Progenitor cell of endocrine pancreas (in vitro differentiated cells): Measurements from ENCODE around the gene RNF13. TPM values are rescaled to one million over a fixed set of nuclear protein-coding genes. Genes with fewer than 3 reads are reported as not detected.

Experiments
- DNase-seq: peaks from one replicate; pipeline ENCODE4 v3.0.0; 2021; ENCODE audit warnings: low spot score; ENCODE audit not compliant: unreplicated experiment
- H3K27ac Mint-ChIP-seq: 2 replicates; pipeline ENCODE4 v1.8.0; 2021; ENCODE audit warnings: mild to moderate bottlenecking, moderate library complexity, mixed read lengths
- H3K27me3 Mint-ChIP-seq: 2 replicates; pipeline ENCODE4 v1.8.0; 2021; ENCODE audit warnings: mixed read lengths
- H3K36me3 Mint-ChIP-seq: 2 replicates; pipeline ENCODE4 v1.8.0; 2022; ENCODE audit warnings: mixed read lengths; ENCODE audit not compliant: insufficient read depth
- H3K4me1 Mint-ChIP-seq: 2 replicates; pipeline ENCODE4 v1.8.0; 2021; ENCODE audit warnings: low read depth, mixed read lengths
- H3K4me3 Mint-ChIP-seq: 2 replicates; pipeline ENCODE4 v1.8.0; 2021; ENCODE audit warnings: low read depth, mild to moderate bottlenecking, moderate library complexity, mixed read lengths
- H3K9me3 Mint-ChIP-seq: 2 replicates; pipeline ENCODE4 v1.8.0; 2021; ENCODE audit warnings: low read depth, mixed read lengths
- total RNA-seq: library from RNA; stranded (reverse); gene quantifications from 2 replicates; pipeline ENCODE4 v1.2.1, GENCODE V29; 2021
- TF ChIP-seq, protein P1 (sequence below): fragments of 200-600 bp; sonication (generic); IDR thresholded peaks from one replicate; pipeline ENCODE4 v1.5.0; 2021; ENCODE audit warnings: antibody characterized with exemption, mild to moderate bottlenecking; ENCODE audit not compliant: unreplicated experiment

Gene RNF13
- total RNA-seq, 1 donor from 2014 or later: 29.8 TPM

- H3K4me3 Mint-ChIP-seq: no peak overlapping the region
These were observed 28.8 kb upstream of the RNF13 start for GRCh38 chr3:149784064-149784704.

DNA sequence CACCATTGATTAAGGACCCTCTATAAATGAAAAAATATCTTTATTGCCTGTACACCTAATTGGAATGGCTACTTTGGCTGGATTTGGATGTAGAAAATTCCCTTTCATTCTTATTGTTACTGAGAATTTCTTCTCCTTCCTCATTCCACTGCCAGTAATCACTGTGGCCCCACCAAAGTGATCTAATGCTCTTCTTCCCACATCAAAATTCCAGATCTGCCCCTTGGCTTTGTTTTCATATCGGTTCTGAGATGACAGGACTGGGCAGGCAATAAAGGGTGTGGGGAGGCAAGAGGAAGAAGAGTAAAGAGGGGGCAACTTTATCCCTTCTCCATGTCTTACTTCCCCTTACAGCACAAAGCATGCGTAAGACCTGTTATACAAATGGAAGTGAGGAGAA lies 22.7 kb upstream of the RNF13 start:
- peaks cover 4% of the 10 kb centered on the region for H3K9me3 Mint-ChIP-seq
- H3K27me3 Mint-ChIP-seq: no peaks in the 10 kb centered on the region
- H3K4me3 Mint-ChIP-seq: no peak overlapping the region
- peaks cover 16% of the 10 kb centered on the region for H3K4me1 Mint-ChIP-seq
- TF ChIP-seq, protein P1, sequence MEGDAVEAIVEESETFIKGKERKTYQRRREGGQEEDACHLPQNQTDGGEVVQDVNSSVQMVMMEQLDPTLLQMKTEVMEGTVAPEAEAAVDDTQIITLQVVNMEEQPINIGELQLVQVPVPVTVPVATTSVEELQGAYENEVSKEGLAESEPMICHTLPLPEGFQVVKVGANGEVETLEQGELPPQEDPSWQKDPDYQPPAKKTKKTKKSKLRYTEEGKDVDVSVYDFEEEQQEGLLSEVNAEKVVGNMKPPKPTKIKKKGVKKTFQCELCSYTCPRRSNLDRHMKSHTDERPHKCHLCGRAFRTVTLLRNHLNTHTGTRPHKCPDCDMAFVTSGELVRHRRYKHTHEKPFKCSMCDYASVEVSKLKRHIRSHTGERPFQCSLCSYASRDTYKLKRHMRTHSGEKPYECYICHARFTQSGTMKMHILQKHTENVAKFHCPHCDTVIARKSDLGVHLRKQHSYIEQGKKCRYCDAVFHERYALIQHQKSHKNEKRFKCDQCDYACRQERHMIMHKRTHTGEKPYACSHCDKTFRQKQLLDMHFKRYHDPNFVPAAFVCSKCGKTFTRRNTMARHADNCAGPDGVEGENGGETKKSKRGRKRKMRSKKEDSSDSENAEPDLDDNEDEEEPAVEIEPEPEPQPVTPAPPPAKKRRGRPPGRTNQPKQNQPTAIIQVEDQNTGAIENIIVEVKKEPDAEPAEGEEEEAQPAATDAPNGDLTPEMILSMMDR: no peak
- no peak for DNase-seq
- H3K27ac Mint-ChIP-seq: no peak overlapping the region
- no peaks in the 10 kb centered on the region for H3K36me3 Mint-ChIP-seq

More at GRCh38 chr3:149784064-149784704, 28.8 kb upstream of the RNF13 start:
- Mint-ChIP-seq H3K27me3 (no peaks in the 10 kb centered on the region), H3K9me3 (peaks cover 4% of the 10 kb centered on the region), H3K36me3 (no peaks in the 10 kb centered on the region), H3K27ac (no peak overlapping the region), H3K4me1 (no peaks in the 10 kb centered on the region)
- DNase-seq: no peak
- TF ChIP-seq, protein P1: no peak

DNA sequence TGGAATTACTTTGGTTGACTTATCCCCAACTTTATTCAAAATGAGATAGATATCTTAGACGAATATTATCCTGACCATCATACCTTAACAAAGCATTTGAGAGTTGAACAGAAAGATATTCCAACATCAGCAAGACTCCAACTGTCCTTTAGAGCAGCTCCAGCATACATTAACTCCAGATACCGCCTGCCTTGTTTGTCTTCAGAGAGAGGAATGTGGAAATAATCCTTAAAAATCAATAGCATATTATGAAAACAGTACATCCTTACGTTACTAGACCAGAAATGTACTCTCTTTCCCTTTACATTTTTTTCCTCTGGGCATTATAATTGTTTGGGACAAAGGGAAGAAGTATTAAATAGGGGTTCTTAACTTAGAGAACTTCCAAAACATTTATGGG lies 22.3 kb upstream of the RNF13 start:
- H3K9me3 Mint-ChIP-seq: peaks cover 4% of the 10 kb centered on the region
- H3K4me1 Mint-ChIP-seq: peaks cover 16% of the 10 kb centered on the region
- H3K4me3 Mint-ChIP-seq: no peak overlapping the region
- TF ChIP-seq, protein P1: no peak
- no peaks in the 10 kb centered on the region for H3K27me3 Mint-ChIP-seq
- DNase-seq: no peak
- H3K36me3 Mint-ChIP-seq: no peaks in the 10 kb centered on the region
- no peak overlapping the region for H3K27ac Mint-ChIP-seq

DNA sequence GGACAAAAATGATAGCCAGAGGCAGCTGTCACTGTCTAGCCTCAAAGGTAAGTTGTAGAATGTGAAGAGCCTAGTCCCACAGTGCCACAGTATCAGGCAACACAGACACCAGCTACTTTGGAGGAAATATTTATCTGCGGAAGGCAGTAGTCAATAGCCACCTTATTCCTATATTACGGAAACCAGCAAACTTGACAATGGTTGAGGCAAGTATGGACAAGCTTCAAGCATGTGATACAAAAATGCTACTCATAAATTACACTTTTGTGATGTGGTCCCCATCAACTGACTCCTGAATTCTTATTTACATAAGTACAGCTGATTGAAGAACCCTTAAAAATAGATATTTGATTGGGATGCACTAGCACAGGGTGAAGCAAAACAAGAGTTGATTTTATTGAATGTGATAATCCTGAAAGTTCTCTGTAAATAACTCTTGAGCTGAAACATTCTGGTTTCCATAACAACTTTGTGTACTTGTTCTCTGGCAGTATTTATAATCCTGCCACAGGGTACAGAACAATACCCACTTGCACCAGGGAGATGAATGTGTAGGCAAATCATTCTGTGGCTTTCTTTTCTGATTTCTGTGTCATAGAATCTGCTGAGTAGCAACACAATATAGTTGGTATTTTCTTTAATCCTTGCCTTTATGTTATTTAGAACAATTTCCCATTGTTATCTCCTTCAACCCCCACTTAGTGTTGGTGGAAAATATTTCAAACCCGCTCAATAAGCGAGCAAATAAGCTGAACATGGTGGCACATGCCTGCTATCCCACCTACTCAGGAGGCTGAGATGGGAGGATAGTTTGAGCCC lies 20.4 kb upstream of the RNF13 start, which contains the start of gene ANKUB1:
Gene ANKUB1, minus strand, starts transcription at position 103 of the 819 bp plus-strand sequence. CDS start 188 bp downstream, outside the sequence.
- TF ChIP-seq, protein P1: no peak
- Mint-ChIP-seq H3K4me1 (peaks cover 16% of the 10 kb centered on the region), H3K36me3 (no peaks in the 10 kb centered on the region), H3K4me3 (no peak within 1 kb of the TSS), H3K27me3 (no peaks in the 10 kb centered on the region), H3K27ac (no peak within 1 kb of the TSS), H3K9me3 (no peaks in the 10 kb centered on the region)
- DNase-seq: no peak

DNA sequence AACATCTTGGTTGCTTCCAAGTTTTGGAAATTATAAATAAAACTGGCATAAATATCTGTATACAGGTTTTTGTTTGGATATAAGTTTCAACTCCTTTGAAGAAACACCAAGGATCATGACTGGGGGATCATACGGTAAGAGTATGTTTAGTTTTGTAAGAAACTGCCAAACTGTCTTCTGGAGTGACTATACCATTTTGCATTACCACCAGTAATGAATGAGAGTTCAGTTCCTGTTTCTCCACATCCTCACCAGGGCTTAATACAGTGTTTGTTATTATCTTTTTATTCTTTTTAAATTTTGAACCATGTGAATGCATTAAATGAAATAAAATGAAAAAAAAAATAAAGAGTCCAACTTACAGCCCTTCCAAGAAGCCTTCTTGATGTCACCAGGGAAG lies 17.0 kb upstream of the RNF13 start:
- no peak for DNase-seq
- TF ChIP-seq, protein P1: no peak
- no peaks in the 10 kb centered on the region for H3K36me3 Mint-ChIP-seq
- H3K9me3 Mint-ChIP-seq: peaks cover 7% of the 10 kb centered on the region
- H3K27ac Mint-ChIP-seq: no peak overlapping the region
- peaks cover 9% of the 10 kb centered on the region for H3K4me1 Mint-ChIP-seq
- no peak overlapping the region for H3K4me3 Mint-ChIP-seq
- H3K27me3 Mint-ChIP-seq: no peaks in the 10 kb centered on the region
